Stimulated activated CD8-positive, alpha-beta memory T cell treated with anti-CD3 and anti-CD28 coated beads, Interleukin-15, amount 100 ng/mL, for 4 hours (primary cell): ENCODE data around the gene ATP5F1E.

Experiments used
- DNase-seq, 2 donors: peaks; one replicate each; pipeline ENCODE4 v3.0.0-alpha.2; 2020; ENCODE audit warnings: low read depth in 2 of 2

Gene ATP5F1E

GRCh38 chr20:59006167-59006863 is 25.8 kb downstream of the ATP5F1E start:
- DNase-seq: no peak

DNA sequence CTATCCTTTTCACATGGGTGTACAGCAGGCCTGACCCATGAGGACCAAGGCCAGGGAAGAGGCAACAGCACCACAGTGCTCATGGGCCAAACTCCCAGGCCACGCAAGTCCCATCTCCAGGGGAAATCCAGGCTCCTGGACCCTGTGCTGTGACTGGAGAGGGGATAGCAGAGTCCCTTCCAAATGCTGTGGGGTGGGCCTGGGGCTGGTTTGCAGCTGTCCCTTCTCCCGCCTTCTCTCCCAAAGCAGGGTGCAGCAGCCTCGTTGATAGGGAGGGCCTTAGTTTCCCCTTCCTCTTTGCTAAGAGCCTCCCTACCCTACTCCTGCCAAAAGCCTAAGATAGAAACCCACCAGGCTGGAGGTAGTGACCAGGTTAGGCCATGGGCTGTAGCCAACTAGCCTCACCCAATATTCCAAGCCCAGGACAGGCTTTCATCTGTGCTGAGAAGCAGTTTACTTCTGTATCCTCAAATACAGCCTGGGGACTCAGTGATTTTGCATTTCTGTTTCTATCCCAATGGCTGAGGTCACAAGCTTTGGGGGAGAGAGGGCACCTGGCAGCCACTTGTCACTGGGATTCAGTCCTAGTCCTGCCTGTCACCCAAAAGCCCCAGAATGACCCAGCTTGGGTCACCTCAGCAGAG is 26.5 kb downstream of the ATP5F1E start:
- no peak for DNase-seq

DNA sequence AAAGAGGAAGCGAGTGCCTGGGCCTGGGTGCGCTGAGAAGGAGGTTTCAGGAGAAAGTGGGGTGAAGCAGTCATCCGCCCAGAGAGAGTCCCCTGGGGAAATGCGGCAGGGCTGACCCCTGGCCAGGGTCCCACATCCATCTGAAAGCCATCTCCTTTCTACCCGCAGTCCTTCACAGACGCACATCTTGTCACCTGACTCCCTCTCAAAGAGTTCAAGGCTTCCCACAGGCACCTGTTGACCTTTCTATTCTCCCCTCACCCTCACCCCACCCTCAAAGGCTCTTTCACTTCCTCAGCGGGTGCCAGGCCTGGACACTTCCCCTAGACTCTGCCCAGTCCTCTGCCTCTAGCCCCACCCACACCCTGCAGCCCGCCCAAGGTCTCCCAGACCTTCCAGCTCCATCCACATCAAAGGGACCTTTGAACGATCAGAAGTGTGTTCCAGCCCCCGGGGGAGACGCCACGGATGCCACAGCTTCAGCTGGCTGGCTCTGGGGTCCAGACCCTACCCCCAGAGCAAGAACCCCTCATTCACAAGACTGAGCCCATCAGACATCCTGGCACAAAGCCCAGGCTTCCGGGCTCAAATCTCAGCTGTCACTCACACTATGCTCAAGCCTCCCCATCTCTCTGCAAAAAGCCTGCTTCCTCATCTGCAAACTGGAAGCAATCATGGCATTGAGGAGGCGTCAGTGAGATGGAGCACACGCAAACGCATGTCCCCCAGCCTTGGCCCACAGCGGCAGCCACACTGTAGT is 27.2 kb downstream of the ATP5F1E start:
- DNase-seq: no peak

DNA sequence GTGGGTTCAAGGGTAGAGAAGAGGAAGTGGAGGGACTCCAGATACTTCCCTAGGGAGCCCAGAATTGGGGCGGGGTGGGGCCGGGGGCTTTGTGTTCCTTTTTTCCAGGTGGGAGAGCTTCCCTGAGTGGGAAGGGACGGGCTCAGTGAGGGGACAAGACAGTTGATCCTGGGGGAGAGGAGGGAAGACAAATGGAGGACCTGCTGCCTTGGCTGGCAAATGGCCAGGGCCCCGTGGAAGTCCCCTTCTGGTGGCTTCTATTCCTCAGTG is 27.7 kb downstream of the ATP5F1E start:
- no peak for DNase-seq

DNA sequence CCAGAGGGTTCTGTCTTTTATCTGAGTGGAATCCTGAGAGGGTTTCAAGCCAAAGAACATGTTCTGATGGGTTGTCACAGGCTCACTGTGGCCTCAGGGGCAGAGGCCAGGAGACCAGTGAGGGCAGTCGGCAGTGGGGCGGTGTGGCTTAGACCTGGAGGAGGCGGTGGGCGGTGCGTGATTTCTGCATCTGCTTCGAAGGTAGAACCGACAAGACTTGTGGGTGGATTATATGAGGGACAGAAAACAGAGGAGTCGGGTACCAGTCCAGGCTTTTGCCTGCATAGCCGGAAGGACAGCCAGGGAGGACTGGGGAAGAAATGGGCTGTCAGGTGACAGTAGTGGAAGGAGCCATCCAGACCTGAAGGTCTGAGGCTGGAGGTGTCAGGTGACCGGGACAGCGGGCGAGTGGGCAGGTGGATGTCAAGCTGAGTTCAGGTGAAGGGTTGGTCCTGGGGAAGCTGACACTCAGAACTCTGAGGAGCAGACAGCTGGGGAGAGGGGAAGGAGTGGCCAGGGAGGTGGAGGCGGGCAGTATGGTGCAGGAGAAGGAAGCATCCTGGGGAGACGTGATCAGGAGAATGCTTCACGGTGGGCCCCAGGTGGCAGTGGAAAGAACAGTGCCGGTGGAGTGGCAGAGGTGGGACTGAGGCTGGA is 28.2 kb downstream of the ATP5F1E start:
- no peak for DNase-seq

DNA sequence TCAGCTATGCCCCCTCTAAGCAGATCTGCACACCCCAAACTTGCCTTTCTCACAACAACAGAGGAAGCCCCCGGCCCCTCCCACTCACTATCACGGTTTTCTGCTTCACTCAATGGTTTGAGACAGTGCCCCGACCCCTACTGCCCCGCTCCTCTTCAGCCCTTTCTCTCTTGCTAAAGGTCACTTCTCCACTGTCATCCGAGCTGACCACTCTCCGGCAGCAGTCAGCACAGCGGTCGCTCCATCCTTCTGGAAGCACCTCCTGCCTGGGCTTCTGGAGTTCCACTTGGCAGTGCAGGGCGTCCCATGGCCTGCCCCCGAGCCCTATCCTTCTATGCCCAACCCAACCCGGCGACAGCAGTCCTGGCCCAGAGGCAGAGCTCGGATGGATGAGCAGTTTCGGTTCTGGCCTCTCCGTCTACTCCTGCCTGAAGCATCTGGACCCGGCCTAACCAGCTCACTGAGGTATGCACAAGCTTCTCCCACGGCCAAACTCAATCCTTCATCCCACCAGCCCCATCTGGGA is 29.2 kb downstream of the ATP5F1E start:
- DNase-seq: no peak

- no peak for DNase-seq
Measured at GRCh38 chr20:59002388-59002787, 29.7 kb downstream of the ATP5F1E start.

- DNase-seq: no peak
Measured at GRCh38 chr20:59001449-59002171, 30.5 kb downstream of the ATP5F1E start.

- no peak for DNase-seq
Measured at GRCh38 chr20:59001068-59001448, 31.1 kb downstream of the ATP5F1E start.

DNA sequence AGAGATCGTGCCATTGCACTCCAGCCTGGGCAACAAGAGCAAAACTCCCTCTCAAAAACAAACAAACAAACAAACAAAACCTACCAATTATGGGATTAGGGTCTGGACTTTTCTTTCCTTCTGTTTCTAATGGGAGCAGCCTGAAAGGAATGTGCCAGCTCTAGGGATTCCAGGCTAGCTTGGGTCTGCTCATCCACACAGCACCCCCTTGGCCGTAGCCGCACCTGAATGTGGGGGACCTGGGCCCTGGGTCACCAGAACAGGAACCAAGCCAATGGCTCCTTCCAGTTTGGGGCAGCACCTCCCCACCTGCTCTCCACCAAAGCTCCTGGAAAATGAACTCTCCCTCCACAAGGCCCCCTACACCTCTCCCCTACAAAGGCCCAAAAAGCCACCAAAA is 31.8 kb downstream of the ATP5F1E start:
- no peak for DNase-seq

GRCh38 chr20:58998656-58999055 is 33.5 kb downstream of the ATP5F1E start:
- no peak for DNase-seq

GRCh38 chr20:58997141-58997770 is 34.9 kb downstream of the ATP5F1E start:
- no peak for DNase-seq

DNA sequence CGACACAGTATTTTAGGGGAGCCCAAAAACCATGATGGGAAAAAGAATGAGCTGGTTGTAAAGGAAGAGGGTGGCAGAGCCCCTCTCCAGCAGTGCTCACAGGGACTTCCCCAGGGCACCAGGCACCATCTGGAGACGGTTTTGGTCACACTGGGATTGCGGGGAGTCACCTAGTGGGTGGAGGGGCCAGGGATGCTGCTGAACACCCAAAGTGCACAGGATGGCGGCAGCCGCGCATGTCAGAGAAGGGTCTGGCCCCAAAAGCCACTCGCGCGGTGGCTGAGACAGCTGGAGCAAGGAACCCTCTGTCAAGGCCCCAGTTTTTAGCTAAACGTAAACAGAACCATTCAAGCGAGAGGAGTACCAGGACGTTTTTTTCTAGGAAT is 35.9 kb downstream of the ATP5F1E start:
- no peak for DNase-seq

GRCh38 chr20:58995461-58996225 is 36.5 kb downstream of the ATP5F1E start:
- no peak for DNase-seq

DNA sequence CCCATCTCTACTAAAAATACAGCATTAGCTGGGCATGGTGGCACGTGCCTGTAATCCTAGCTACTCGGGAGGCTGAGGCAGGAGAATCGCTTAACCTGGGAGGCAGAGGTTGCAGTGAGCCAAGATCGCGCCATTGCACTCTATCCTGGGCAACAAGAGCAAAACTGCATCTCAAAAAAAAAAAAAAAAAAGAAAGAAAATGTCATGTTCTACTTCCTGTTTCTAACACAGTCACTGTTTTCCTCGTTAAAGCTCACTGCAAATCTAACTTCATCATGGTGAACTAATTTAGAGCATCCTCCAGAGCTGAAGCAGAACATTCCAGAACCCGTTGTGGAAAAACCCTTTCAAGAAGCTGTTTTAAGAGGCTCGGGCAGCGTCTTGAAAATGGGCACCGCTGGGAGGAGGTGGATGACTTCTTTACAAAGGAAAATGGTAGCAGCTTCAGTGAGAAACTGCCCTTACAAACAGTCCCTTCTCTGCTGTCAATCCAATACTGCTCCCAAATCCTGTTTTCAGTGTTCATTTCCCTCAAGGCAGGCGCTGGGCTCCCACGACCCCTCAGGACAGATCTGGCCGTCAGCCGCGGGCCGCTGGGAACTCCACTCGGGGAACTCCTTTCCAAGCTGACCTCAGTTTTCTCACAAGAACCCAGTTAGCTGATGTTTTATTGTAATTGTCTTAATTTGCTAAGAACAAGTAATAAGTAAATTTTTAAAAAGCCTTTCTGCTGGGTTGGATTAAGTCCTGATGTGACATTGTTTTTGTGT is 37.6 kb downstream of the ATP5F1E start:
- no peak for DNase-seq

GRCh38 chr20:58993332-58994248 is 38.5 kb downstream of the ATP5F1E start:
- DNase-seq: no peak

- DNase-seq: no peak
Measured at GRCh38 chr20:58992911-58993310, 39.2 kb downstream of the ATP5F1E start.

- DNase-seq: no peak
Measured at GRCh38 chr20:58991715-58992114, 40.4 kb downstream of the ATP5F1E start.
